Hematopoietic multipotent progenitor cell treated with erythropoietin and hydrocortisone succinate and interleukin-3 and kit ligand, for 6 days (in vitro differentiated cells): ENCODE measurements around the gene LRP10.

Source experiments
- DNase-seq: peaks from one replicate; pipeline ENCODE4 v3.0.0-alpha.2; 2015

Gene LRP10

DNA sequence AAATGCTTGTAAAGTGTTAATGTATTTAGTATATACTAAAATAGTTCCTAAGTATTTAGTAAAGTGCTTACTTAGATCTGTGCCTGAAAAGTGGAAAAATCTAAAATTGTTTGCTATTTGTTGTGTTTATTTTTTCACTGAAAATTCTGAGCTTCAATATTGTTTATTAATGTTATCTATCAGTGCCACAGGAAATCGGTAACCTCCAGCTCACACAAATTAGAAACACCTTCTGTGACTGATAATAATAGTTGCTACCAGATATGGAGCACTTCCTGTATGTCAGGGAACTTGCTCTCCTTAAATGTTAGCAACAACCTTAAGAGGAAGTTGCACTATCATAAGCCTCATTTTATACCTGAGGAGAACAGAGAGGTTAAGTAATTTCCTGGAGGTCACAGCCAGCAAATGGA is 723 bp upstream of the LRP10 start:
- peak; percentile 80 for DNase-seq

DNA sequence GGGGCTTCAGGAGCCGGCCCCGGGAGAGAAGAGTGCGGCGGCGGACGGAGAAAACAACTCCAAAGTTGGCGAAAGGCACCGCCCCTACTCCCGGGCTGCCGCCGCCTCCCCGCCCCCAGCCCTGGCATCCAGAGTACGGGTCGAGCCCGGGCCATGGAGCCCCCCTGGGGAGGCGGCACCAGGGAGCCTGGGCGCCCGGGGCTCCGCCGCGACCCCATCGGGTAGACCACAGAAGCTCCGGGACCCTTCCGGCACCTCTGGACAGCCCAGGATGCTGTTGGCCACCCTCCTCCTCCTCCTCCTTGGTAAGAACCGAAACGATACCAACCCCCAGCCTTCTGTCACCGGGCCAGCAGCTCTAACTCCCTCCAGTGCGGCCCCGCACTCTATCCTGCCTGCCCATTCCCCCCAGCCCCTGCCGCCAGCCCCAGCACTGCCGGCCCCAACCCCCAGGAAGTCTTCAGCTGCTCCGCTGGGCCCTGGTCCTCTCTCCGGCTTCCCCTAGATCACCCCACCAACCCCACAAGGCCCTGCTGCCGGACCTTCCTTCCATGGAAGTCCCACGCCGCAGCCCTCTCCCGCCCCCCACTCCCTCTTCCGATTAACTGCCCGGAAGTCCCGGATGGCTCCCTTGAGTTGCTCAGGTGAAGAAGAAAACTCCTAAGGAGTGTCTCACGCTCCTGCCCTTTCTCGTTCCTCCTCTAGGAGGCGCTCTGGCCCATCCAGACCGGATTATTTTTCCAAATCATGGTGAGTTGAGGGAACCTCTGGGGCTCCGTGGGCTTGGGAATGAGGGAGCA is 693 bp downstream of the LRP10 start:
- peak; percentile 86 for DNase-seq

DNA sequence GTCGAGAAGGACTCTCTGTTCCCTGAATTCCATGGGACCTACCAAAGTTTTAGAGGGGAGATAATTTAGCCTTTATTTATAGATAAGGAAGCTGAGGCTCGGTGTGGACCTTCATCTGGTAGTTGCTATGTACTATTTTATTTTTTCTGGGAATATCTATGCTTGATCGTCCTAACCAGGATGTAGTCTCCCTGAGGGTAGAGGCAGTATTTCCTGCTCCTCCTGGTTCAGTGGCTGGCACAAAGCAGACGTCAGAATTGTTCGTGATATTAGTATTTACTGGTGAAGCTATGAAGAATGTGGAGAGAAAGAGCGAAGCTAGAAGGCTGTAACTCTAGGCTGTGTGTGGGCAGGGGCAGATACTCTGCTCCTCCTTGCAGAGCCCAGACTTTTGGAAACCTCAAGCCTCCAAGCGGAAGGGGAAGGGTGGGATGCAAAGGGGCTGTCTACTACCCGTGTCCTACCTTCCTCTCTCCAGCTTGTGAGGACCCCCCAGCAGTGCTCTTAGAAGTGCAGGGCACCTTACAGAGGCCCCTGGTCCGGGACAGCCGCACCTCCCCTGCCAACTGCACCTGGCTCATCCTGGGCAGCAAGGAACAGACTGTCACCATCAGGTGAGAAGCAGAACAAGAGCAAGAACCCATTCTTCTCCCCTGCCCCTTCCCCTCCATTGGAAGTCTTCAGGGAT is 1.4 kb downstream of the LRP10 start:
- DNase-seq: no peak

DNA sequence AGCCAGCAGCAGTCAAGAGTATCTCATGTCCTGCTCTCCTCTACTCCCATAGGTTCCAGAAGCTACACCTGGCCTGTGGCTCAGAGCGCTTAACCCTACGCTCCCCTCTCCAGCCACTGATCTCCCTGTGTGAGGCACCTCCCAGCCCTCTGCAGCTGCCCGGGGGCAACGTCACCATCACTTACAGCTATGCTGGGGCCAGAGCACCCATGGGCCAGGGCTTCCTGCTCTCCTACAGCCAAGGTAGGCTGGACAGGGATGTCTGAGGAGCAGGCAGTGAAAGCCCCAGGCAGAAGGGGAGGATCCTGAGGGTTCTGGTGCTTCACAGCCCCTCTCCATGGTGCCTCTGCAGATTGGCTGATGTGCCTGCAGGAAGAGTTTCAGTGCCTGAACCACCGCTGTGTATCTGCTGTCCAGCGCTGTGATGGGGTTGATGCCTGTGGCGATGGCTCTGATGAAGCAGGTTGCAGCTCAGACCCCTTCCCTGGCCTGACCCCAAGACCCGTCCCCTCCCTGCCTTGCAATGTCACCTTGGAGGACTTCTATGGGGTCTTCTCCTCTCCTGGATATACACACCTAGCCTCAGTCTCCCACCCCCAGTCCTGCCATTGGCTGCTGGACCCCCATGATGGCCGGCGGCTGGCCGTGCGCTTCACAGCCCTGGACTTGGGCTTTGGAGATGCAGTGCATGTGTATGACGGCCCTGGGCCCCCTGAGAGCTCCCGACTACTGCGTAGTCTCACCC is 3.6 kb downstream of the LRP10 start:
- DNase-seq: no peak

DNA sequence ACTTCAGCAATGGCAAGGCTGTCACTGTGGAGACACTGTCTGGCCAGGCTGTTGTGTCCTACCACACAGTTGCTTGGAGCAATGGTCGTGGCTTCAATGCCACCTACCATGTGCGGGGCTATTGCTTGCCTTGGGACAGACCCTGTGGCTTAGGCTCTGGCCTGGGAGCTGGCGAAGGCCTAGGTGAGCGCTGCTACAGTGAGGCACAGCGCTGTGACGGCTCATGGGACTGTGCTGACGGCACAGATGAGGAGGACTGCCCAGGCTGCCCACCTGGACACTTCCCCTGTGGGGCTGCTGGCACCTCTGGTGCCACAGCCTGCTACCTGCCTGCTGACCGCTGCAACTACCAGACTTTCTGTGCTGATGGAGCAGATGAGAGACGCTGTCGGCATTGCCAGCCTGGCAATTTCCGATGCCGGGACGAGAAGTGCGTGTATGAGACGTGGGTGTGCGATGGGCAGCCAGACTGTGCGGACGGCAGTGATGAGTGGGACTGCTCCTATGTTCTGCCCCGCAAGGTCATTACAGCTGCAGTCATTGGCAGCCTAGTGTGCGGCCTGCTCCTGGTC is 4.3 kb downstream of the LRP10 start:
- no peak for DNase-seq

DNA sequence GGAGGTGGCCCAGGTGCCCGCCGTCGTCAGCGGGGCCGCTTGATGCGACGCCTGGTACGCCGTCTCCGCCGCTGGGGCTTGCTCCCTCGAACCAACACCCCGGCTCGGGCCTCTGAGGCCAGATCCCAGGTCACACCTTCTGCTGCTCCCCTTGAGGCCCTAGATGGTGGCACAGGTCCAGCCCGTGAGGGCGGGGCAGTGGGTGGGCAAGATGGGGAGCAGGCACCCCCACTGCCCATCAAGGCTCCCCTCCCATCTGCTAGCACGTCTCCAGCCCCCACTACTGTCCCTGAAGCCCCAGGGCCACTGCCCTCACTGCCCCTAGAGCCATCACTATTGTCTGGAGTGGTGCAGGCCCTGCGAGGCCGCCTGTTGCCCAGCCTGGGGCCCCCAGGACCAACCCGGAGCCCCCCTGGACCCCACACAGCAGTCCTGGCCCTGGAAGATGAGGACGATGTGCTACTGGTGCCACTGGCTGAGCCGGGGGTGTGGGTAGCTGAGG is 5.5 kb downstream of the LRP10 start:
- DNase-seq: no peak

DNA sequence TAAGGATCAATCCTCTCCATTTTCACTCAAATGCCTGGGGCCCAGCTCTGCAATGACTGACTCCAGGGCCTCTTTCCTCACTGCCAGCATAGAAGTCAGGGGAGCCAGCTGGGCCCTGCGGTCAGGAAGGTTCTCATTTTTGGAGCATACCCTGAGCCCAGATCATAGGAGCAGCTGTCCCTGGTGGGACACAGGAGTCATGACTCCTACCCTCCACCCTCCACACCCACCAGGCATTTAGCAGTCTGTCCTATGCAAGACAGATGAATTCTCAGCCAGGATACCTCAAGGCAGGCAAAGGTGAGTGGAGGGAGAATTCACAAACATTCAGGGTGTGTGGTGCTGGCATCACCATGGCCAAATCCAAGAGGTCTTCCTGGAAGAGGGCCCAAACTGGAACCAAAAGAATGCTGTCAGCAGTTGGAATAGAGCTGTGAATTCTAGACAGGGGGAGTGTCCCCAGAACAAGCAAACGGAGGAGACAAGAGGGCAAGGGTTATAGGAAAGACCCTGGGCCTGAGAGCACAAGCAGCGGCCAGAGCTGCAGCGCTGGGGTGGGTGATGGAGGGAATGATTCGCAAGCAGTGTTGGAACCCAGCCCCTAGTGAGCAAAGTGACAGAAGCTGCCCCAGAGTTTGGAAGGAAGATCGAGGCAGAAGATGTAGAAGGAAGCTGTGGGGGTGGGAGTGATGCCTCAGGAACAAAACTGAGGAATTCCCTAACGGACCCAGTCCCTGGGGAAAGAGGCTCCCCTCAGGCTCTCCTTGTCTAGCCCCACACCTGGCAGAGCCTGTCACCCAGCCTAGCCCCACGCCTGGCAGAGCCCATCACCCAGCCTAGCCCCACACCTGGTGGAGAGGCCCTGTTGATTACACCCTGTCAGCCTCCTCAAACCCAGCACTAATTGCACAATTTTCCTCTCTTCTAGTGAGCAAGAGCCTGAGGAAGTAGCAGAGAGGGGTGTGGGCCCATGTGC is 7.0 kb downstream of the LRP10 start:
- no peak for DNase-seq

DNA sequence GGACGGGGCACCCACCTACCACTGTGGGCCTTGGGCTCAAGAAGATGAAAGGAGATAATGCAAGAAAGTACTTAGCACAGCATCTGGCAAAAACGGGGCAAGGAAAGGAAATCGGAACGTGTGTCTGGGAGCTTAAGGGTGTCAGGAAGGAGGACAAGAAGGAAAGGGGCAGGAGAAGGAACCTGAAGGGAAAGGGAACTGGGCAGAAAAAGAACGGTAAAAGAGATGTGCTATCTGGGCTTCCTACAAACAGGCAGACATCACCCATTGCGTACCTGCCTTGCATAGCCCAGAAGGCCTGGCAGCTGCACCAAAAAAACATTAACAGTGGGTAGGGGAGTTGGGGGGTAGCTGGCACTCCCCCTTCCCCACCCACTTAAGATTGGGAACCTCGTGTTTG is 10.5 kb downstream of the LRP10 start:
- DNase-seq: no peak

DNA sequence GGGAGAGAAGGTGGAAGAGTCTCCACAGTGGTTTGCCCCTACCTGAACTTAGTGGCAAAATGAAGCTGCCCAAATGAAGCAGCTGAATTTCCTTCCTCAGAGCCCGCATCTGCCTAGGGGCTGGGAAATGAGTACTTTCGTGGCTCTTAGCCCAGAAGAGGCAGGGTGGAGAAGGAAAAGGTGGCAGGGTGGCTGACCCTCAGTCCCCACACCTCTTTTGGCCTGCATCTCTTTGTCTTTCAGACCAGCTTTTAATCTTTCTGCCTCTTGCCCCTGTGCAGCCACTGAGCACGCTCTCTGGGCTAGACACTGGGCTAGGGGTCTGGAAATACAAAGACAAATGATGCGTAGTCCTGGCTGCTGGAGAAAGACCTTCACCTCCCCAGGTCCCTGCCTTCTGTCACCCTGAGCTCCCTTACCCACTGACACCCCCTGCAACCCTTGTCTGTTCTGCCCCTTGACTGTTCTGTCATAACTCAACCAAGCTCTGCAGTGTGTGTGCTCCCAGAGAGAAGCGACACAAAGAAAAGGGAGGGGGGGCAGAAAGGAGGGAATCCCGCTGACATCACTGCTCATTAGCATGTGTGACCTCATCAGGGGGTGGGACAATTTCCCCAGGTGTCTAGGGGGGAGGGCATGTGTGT is 11.1 kb downstream of the LRP10 start:
- no peak for DNase-seq

DNA sequence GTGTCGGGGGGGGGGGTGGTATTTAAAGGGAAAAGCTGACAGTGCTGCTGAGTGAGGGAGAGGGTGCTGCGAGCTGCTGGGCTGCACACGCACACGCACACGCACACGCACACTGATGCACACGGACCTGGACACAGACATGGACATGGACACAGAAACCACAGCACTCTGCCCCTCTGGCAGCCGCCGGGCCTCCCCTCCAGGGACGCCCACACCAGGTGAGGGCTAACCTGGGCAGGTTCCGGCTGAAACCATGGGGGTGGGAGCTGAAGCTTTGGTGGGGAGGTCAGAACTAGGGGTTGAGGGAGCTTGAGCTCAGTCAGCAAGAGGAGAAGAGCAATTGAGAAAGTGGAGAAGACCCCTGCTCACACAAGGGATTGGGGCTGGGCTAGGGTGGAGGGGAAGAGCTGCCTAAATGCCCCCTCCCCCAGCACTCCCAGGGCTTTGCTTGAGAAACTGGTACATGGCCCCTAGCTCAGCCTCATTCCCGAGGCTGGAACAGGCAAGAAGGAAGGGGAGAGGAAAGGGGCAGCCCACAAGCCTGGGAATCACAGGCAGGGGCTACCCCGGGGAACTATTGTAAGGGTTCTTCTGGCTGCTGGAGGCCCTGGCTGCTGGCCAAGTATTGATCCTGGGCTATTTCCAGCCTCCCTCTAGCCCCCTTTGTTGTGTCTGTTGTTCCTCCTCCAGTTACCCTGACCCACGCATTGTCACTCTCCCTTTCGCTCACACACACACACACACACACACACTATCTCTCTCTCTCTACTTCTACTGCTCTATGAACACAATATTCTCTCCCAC is 11.8 kb downstream of the LRP10 start, which contains the start of gene REM2:
REM2 (plus strand) TSS at position 50 of the 804 bp plus-strand sequence; CDS start at position 116, 66 bp downstream.
- DNase-seq: no peak

DNA sequence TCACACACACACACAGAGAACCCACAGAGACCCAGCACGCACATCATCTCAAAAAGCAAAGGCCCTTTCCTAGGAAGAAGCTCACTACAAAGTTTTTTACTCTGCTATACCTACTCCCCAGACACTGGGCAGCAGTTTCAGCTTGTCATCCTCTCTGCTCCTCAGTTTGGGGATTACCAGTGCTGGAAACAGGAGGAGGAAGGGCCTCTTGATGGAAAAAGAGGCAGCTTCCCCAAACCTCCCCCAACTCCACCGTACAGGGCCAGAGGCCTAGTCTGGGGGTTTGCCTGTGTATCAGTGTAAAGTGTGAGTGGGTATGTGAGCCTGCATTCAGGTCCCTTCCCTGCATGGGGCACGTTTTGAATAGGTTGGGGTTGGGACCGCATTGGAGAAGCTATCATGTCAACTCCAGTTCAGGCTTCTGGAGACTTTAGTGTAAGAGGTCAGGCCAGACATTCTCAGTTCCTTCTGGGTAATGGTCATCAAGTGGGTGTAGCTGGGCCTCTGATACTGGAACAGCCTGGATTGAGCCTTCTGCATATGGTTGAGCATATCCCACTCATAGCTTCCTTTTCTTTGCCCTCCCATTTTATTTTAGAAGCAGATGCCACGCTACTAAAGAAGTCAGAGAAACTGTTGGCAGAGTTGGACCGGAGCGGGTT is 12.7 kb downstream of the LRP10 start:
- DNase-seq: no peak

DNA sequence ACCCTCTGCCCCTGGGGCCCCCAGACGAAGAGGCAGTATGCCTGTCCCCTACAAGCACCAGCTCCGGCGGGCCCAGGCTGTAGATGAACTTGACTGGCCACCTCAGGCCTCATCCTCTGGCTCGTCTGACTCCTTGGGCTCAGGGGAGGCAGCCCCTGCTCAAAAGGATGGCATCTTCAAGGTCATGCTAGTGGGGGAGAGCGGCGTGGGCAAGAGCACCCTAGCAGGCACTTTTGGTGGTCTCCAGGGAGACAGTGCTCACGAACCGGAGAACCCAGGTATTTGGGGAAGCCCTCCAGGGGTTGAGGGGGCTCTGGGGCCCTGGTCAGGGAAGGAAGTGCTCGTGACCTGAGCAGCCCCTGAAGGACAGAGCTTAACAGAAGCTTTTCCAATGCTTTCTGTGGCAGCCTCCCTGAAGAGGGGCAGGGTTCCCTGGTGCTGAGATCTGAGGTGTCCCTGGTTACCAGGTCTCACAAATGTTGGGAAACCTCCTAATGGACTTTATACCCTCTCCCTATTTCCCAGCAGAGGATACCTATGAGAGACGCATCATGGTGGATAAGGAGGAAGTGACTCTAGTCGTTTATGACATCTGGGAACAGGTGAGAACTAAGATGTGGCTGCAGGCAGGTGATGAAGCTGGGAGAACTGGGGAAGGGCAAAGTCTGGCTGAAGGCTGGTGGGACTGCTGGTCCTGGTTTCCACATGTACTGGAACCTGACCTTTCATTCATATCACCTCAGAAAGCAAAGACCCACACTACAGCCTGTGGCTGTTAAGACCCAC is 13.4 kb downstream of the LRP10 start:
- DNase-seq: no peak

DNA sequence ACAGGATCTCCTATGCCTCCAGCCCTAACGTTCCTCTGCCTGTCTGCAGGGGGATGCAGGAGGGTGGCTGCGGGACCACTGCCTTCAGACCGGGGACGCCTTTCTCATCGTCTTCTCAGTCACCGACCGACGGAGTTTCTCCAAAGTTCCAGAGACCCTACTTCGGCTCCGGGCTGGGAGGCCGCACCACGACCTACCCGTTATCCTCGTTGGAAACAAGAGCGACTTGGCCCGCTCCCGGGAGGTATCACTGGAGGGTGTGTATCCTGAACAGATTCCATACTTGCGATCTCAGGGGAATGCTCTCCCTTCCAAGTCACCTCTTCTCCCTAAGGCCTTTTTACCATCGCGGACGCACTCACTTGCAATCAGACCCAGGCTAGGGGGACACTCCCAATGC is 14.4 kb downstream of the LRP10 start:
- no peak for DNase-seq

DNA sequence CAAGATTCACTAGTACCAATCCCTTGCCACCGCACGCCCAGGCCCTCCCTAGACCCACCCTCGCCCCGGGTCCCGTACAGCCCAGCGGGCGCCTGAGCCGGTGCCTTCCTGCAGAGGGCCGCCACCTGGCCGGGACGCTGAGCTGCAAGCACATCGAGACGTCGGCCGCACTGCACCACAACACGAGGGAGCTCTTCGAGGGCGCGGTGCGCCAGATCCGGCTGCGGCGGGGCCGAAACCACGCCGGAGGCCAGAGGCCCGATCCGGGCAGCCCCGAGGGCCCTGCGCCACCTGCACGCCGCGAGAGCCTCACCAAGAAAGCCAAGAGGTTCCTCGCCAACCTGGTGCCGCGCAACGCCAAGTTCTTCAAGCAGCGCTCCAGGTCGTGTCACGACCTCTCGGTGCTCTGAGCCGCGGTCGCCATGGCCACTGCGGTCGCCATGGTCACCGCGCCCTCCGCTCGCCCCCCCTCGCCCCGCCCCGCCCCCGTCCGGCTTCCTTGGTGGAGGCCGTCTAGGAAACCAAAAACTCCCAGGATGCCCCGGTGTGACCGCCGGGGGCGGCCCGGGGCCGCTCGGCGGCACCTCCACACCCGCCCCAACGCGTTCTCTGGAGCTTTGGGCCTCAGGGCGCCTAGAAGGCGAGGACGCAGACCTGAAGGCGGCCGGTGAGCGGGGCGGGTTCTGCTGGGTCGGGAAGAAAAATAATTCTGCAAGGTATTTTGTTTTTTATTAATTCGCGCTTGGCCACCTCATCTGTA is 15.1 kb downstream of the LRP10 start:
- peak; percentile 88 for DNase-seq

DNA sequence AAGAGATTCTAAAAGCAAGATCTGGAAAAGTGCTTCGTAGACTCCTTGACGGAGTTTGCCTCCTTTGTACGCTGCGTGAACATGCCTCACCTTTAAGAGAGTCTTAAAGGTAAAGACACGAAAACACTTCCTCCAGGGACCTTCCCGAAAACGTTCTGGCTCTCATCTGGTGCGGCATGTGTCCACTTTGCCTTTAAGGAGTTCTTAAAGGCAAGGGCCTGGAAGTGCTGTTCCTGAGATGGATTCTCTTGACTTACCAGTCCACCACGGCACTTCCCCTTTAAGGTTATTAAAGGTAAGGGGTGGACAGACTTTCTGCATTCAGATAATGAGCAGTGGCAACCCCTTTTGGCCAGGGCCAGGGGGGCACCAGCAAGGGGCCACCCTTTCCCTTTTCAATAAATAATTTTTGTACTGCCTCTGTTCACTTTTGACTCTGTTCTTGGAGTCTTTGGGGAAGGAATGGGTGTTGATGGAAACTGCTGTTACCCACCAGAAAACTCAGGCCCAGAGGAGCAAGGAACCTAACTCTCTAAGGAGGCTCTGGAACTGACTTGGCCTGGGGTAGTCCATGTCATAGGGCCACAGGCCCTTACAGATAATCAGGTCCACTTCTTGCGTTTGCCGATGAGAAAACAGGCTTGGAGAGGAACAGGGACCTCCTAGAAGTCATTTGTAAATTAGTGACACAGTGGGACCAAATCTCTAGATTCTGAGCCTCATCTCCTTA is 15.9 kb downstream of the LRP10 start:
- peak; percentile 87 for DNase-seq

DNA sequence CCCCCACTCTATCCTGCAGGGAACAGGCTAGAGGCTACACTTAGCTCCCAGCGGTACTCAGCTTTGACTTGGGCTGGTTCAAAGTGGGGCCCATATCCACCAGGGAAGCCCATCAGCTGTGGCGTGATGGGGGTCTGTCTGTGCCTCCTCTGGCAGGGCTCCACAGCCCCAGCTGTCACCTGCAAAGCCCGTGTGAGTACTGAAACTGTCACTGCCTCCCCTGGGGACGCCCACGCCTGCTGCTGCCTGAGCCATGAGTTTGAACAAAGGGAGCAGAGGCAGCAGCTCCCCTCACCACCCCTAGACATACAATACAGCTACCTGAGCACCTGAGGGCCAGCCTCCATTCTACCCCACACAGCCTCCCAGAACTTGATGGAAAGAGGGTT is 16.4 kb downstream of the LRP10 start:
- DNase-seq: no peak

DNA sequence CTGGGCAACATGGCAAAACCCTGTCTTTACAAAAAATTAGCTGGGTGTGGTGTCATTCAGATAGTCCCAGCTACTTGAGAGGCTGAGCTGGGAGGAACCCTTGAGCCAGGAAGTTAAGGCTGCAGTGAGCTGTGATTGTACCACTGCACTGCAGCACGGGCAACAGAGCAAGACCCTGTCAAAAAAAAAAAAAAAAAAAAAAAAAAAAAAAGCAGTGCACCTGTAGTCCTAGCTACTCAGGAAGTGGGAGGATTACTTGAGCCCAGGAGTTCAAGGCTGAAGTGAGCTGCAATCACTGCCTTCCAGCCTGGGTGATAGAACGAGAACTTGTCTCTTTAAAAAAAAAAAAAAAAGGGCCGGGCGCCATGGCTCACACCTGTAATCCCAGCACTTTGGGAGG is 17.1 kb downstream of the LRP10 start:
- DNase-seq: peak; percentile 44

DNA sequence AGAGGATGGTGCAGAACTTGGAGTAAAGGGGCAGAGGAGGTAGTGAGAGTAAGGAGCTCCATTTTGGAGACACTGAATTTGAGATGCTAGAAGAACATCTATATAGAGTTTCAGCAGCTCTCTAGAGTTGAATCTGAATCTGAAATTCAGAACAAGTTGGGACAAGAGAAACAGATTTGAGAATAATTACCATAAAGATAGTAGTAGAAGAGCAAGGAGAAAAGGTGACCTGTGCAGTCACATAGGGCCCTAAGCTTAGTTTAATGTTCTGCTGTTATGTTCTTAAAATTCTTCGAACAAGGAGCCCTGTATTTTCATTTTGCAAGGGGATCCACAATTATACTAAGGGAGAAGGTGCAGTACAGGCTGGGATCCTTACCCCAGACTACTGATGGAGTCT is 18.9 kb downstream of the LRP10 start:
- no peak for DNase-seq
